Measurements from ENCODE around the gene TGFBR1.

DNA sequence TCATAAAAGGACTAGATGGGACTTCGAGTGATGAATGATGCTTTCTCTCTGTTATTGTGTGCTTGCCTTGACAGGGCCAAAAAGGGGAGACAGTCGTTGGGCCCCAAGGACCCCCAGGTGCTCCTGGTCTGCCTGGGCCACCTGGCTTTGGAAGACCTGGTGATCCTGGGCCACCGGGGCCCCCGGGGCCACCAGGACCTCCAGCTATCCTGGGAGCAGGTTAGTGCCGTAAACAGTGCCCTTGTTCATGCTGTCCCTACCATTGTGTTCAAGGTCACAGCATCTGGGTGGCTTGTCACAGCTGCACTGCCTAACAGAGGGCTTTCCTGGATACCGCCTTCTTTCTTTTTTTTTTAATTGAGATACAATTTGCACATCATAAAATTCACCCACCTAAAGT, 48.7 kb upstream of the TGFBR1 start:
- TF ChIP-seq, protein P1, sequence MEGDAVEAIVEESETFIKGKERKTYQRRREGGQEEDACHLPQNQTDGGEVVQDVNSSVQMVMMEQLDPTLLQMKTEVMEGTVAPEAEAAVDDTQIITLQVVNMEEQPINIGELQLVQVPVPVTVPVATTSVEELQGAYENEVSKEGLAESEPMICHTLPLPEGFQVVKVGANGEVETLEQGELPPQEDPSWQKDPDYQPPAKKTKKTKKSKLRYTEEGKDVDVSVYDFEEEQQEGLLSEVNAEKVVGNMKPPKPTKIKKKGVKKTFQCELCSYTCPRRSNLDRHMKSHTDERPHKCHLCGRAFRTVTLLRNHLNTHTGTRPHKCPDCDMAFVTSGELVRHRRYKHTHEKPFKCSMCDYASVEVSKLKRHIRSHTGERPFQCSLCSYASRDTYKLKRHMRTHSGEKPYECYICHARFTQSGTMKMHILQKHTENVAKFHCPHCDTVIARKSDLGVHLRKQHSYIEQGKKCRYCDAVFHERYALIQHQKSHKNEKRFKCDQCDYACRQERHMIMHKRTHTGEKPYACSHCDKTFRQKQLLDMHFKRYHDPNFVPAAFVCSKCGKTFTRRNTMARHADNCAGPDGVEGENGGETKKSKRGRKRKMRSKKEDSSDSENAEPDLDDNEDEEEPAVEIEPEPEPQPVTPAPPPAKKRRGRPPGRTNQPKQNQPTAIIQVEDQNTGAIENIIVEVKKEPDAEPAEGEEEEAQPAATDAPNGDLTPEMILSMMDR (IDR thresholded peaks at IDR 0.05): no peak
- no peak for TF ChIP-seq POLR2A (IDR thresholded peaks at IDR 0.05)

Data from tibial nerve (tissue), 3 donors.